ENCODE measurements around the gene YBEY. TPM values are rescaled to one million over a fixed set of nuclear protein-coding genes. Genes with fewer than 3 reads are reported as not detected.

The YBEY gene
- total and polyA plus RNA-seq, 2 of the 13 experiments (the other 11 are each of a cell fraction or from before 2014, with no cell fraction given) = 6.5 to 8.9 TPM

DNA sequence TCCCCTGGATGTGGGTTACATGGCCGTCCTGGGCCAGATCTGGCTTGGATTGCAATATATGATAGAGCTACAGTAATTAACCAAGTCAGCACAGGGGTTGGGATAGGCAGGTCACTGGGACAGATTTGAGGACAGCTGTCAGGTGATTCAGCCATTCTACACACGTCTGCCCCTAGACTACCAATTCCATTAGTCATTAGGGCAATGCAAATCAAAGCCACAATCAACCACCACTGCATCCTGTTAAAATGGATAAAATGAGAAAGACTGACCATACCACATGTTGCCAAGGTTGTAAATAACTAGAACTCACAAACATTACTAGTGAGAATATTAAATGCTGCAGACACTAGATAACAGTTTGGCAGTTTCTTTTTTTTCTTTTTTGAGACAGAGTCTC, 21.5 kb downstream of the YBEY start:
- no peaks in the 10 kb centered on the region for H3K79me2 ChIP-seq (ENCODE audit: insufficient read depth, low read length)
- TF ChIP-seq RNF2 (conservative IDR thresholded peaks at IDR 0.05; ENCODE audit: low read depth) (no peak), MLLT10 (CRISPR knock-in tag; IDR thresholded peaks at IDR 0.05) (no peak)
- TF ChIP-seq, protein P1, sequence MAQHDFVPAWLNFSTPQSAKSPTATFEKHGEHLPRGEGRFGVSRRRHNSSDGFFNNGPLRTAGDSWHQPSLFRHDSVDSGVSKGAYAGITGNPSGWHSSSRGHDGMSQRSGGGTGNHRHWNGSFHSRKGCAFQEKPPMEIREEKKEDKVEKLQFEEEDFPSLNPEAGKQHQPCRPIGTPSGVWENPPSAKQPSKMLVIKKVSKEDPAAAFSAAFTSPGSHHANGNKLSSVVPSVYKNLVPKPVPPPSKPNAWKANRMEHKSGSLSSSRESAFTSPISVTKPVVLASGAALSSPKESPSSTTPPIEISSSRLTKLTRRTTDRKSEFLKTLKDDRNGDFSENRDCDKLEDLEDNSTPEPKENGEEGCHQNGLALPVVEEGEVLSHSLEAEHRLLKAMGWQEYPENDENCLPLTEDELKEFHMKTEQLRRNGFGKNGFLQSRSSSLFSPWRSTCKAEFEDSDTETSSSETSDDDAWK (CRISPR knock-in tag; IDR thresholded peaks at IDR 0.05) = no peak
- TF ChIP-seq, protein P2, sequence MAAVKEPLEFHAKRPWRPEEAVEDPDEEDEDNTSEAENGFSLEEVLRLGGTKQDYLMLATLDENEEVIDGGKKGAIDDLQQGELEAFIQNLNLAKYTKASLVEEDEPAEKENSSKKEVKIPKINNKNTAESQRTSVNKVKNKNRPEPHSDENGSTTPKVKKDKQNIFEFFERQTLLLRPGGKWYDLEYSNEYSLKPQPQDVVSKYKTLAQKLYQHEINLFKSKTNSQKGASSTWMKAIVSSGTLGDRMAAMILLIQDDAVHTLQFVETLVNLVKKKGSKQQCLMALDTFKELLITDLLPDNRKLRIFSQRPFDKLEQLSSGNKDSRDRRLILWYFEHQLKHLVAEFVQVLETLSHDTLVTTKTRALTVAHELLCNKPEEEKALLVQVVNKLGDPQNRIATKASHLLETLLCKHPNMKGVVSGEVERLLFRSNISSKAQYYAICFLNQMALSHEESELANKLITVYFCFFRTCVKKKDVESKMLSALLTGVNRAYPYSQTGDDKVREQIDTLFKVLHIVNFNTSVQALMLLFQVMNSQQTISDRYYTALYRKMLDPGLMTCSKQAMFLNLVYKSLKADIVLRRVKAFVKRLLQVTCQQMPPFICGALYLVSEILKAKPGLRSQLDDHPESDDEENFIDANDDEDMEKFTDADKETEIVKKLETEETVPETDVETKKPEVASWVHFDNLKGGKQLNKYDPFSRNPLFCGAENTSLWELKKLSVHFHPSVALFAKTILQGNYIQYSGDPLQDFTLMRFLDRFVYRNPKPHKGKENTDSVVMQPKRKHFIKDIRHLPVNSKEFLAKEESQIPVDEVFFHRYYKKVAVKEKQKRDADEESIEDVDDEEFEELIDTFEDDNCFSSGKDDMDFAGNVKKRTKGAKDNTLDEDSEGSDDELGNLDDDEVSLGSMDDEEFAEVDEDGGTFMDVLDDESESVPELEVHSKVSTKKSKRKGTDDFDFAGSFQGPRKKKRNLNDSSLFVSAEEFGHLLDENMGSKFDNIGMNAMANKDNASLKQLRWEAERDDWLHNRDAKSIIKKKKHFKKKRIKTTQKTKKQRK (IDR thresholded peaks at IDR 0.05; ENCODE audit: low read length) = no peak
- TF ChIP-seq, protein P3, sequence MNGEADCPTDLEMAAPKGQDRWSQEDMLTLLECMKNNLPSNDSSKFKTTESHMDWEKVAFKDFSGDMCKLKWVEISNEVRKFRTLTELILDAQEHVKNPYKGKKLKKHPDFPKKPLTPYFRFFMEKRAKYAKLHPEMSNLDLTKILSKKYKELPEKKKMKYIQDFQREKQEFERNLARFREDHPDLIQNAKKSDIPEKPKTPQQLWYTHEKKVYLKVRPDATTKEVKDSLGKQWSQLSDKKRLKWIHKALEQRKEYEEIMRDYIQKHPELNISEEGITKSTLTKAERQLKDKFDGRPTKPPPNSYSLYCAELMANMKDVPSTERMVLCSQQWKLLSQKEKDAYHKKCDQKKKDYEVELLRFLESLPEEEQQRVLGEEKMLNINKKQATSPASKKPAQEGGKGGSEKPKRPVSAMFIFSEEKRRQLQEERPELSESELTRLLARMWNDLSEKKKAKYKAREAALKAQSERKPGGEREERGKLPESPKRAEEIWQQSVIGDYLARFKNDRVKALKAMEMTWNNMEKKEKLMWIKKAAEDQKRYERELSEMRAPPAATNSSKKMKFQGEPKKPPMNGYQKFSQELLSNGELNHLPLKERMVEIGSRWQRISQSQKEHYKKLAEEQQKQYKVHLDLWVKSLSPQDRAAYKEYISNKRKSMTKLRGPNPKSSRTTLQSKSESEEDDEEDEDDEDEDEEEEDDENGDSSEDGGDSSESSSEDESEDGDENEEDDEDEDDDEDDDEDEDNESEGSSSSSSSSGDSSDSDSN (CRISPR knock-in tag; IDR thresholded peaks at IDR 0.05) = no peak
- DNase-seq (ENCODE audit: low spot score) = no peak
- H4K20me1 ChIP-seq (ENCODE audit: insufficient read depth, low read length) = no peaks in the 10 kb centered on the region
- ChIA-PET CTCF (ENCODE audit: low intra/inter-chr PET ratio, low total read pairs) (no interaction called here), POLR2A (interaction anchor here (0.5 kb wide), 1 partner anchor 11 kb away, joined by 3 read pairs; no protein-coding TSS in a partner anchor)
- no peak for FAIRE-seq
- in situ Hi-C loops (cut with HindIII; ENCODE audit: extremely low pct_ligation_motif_present, low pct_unique_long_range_greater_than_20kb) (no loop called here), intact Hi-C loops (cut with micrococcal nuclease; ENCODE audit: unreplicated experiment) (no loop called here)
- H3K4me3 ChIP-seq (replicated peaks in 1 of 3; ENCODE audit: insufficient read depth in 1 of 3, low read depth in 2 of 3, low read length in 3 of 3) = no peak overlapping the region
- no TSS peak for BruUV-seq (replicated peaks)
- H3K27me3 ChIP-seq (ENCODE audit: control insufficient read depth in 1 of 2, insufficient read depth in 2 of 2, low read length in 2 of 2) = no peaks in the 10 kb centered on the region
- no peaks in the 10 kb centered on the region for H3K9me3 ChIP-seq (ENCODE audit: low read length)
- H3K4me1 ChIP-seq (ENCODE audit: insufficient read depth, low read length) = no peaks in the 10 kb centered on the region
- peaks cover 0 to 10% of the 10 kb centered on the region in 2 experiments; a peak in 2 of 5 replicates for H3K36me3 ChIP-seq (replicated peaks in 1 of 2; ENCODE audit: control insufficient read depth in 1 of 2, insufficient read depth in 2 of 2, low read length in 2 of 2)
- H3K9ac ChIP-seq (ENCODE audit: insufficient read depth, low read depth, low read length) = no peak overlapping the region
- no peak overlapping the region for H2AFZ ChIP-seq (ENCODE audit: low read length)
- ATAC-seq = no peak
- WGBS (ENCODE audit: low lambda C conversion rate) = 100% methylated on average over 2 of the region's 2 CpGs
- no peak overlapping the region for H3K4me2 ChIP-seq (ENCODE audit: low read depth, low read length)
- no peak overlapping the region for H3K27ac ChIP-seq (ENCODE audit: extremely low read length, insufficient read depth, low read length)
